K562 (cell line): ENCODE results near the gene GMPR. TPM values are rescaled to one million over a fixed set of nuclear protein-coding genes. Genes with fewer than 3 reads are reported as not detected.

Experiments
- ARNT ChIP-seq, 2 experiments: fragments of 450-650 bp; IDR thresholded peaks; 2 replicates each; pipeline ENCODE4 v1.6.1; 2016; ENCODE audit warnings: mild to moderate bottlenecking in 1 of 2
- RAD51 ChIP-seq: fragments of 450-650 bp; IDR thresholded peaks from 2 replicates; pipeline ENCODE4 v1.7.1; 2016; ENCODE audit warnings: low read depth, mild to moderate bottlenecking, borderline replicate concordance
- RNF2 ChIP-seq: sonication (generic); IDR thresholded peaks from 2 replicates; pipeline ENCODE4 v1.6.1; 2016
- ZNF175 ChIP-seq: fragments of 200-800 bp; sonication (Bioruptor generic); IDR thresholded peaks from 2 replicates; pipeline ENCODE4 v1.6.1; 2016; ENCODE audit warnings: low read depth, mild to moderate bottlenecking, missing genetic modification characterization, missing compliant biosample characterization
- ZNF384 ChIP-seq: IDR thresholded peaks from 2 replicates; pipeline ENCODE4 v1.6.1; 2012; ENCODE audit warnings: low read depth, low read length, improper control_type of control experiment
- ZNF644 ChIP-seq: fragments of 200-800 bp; sonication (Bioruptor generic); IDR thresholded peaks from 2 replicates; pipeline ENCODE4 v1.6.1; 2016; ENCODE audit warnings: low read depth, missing genetic modification characterization, missing compliant biosample characterization
- polyA plus RNA-seq, 8 experiments: library from polyadenylated mRNA; depleted of rRNA in 4 of 8; stranded (reverse) in 5 of 8; unstranded in 3 of 8; fragments of >200 nt; fragmentation: Nextera tagmentation in 2 of 8; fragmentation: Illumina TruSeq in 1 of 8; extraction: Ambion mirVana in 2 of 8; extraction: Trizol in 1 of 8; gene quantifications; 2 replicates each; pipeline versions ENCODE4 v1.2.1 to v1.2.3, GENCODE V29; 2011 to 2014; ENCODE audit warnings: inconsistent platforms in 1 of 8, missing spikeins in 1 of 8
- total RNA-seq, 7 experiments: library from RNA; depleted of rRNA in 6 of 7; stranded (reverse); fragments of >200 nt in 6 of 7; fragmentation: Illumina TruSeq in 2 of 7; extraction: Trizol in 2 of 7; gene quantifications; 2 replicates each; pipeline versions ENCODE4 v1.2.1 to v1.2.3, GENCODE V29; 2011 to 2021; ENCODE audit warnings: low replicate concordance in 1 of 7
- TF ChIP-seq, protein P1 (sequence below): fragments of 250-450 bp; sonication (Bioruptor Pico); IDR thresholded peaks from 2 replicates; pipeline ENCODE4 v1.9.0; 2021; ENCODE audit warnings: mild to moderate bottlenecking, inconsistent platforms
- TF ChIP-seq, protein P2 (sequence below): fragments of 450-650 bp; IDR thresholded peaks from 2 replicates; pipeline ENCODE4 v1.6.1; 2016; ENCODE audit warnings: low read depth, mild to moderate bottlenecking, moderate library complexity

GMPR gene
- total and polyA plus RNA-seq, 9 of the 15 experiments (the other 6 are each of a cell fraction or from before 2014, with no cell fraction given), result 34.6 to 83.7 (median 49.8) TPM

GRCh38 chr6:16224409-16224808 lies 14.0 kb upstream of the GMPR start (continued):
- TF ChIP-seq, protein P1, sequence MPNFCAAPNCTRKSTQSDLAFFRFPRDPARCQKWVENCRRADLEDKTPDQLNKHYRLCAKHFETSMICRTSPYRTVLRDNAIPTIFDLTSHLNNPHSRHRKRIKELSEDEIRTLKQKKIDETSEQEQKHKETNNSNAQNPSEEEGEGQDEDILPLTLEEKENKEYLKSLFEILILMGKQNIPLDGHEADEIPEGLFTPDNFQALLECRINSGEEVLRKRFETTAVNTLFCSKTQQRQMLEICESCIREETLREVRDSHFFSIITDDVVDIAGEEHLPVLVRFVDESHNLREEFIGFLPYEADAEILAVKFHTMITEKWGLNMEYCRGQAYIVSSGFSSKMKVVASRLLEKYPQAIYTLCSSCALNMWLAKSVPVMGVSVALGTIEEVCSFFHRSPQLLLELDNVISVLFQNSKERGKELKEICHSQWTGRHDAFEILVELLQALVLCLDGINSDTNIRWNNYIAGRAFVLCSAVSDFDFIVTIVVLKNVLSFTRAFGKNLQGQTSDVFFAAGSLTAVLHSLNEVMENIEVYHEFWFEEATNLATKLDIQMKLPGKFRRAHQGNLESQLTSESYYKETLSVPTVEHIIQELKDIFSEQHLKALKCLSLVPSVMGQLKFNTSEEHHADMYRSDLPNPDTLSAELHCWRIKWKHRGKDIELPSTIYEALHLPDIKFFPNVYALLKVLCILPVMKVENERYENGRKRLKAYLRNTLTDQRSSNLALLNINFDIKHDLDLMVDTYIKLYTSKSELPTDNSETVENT, result no peak
- TF ChIP-seq ZNF175 (CRISPR knock-in tag) (peak; percentile 79; the same call in 1 of the 2 replicates), ARNT (IDR thresholded peaks at IDR 0.05) (peak in 1 of 2 experiments; percentile 30; a peak in 1 of 4 replicates), ZNF644 (tag) (peak; percentile 69; the same call in 1 of the 2 replicates), RAD51 (no peak), ZNF384 (0 out of 2 replicates have a peak, but pooled peaks have one; percentile 18), RNF2 (peak; percentile 82; the same call in 1 of the 2 replicates)
- TF ChIP-seq, protein P2, sequence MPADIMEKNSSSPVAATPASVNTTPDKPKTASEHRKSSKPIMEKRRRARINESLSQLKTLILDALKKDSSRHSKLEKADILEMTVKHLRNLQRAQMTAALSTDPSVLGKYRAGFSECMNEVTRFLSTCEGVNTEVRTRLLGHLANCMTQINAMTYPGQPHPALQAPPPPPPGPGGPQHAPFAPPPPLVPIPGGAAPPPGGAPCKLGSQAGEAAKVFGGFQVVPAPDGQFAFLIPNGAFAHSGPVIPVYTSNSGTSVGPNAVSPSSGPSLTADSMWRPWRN, result peak; percentile 39; the same call in 1 of the 2 replicates
